CD4-positive, alpha-beta T cell treated with Interleukin-17A for 4 hours (primary cell): ENCODE measurements around the gene NUDT14.

Experiments used
- DNase-seq: peaks from one replicate; pipeline ENCODE4 v3.0.0-alpha.2; 2020; ENCODE audit warnings: mixed read lengths

Gene NUDT14

GRCh38 chr14:105172476-105172875 is 8.6 kb downstream of the NUDT14 start:
- no peak for DNase-seq

- no peak for DNase-seq
These were observed 10.0 kb downstream of the NUDT14 start for GRCh38 chr14:105171004-105171673.

- DNase-seq: peak; percentile 53
These were observed 11.1 kb downstream of the NUDT14 start for GRCh38 chr14:105169776-105170655.

- peak; percentile 54 for DNase-seq
These were observed 12.1 kb downstream of the NUDT14 start for GRCh38 chr14:105168979-105169507.

GRCh38 chr14:105168496-105168978 is 12.6 kb downstream of the NUDT14 start, which contains the start of gene JAG2:
Gene JAG2 (minus strand): TSS chr14:105168776. CDS start chr14:105168420, 356 bp downstream.
- peak; percentile 73 for DNase-seq

- DNase-seq: no peak
These were observed 13.1 kb downstream of the NUDT14 start for GRCh38 chr14:105168093-105168420.

GRCh38 chr14:105167303-105168092 is 13.6 kb downstream of the NUDT14 start:
- peak; percentile 17 for DNase-seq

- no peak for DNase-seq
These were observed 14.4 kb downstream of the NUDT14 start for GRCh38 chr14:105166571-105167302.

- DNase-seq: no peak
These were observed 15.2 kb downstream of the NUDT14 start for GRCh38 chr14:105165761-105166485.

- no peak for DNase-seq
These were observed 15.9 kb downstream of the NUDT14 start for GRCh38 chr14:105165134-105165704.

- DNase-seq: no peak
These were observed 17.9 kb downstream of the NUDT14 start for GRCh38 chr14:105163040-105163742.

GRCh38 chr14:105162669-105162979 is 18.5 kb downstream of the NUDT14 start:
- DNase-seq: no peak

GRCh38 chr14:105161964-105162668 is 19.0 kb downstream of the NUDT14 start:
- DNase-seq: no peak

- DNase-seq: no peak
These were observed 19.8 kb downstream of the NUDT14 start for GRCh38 chr14:105161309-105161708.

GRCh38 chr14:105160776-105161175 is 20.3 kb downstream of the NUDT14 start:
- no peak for DNase-seq

- no peak for DNase-seq
These were observed 21.8 kb downstream of the NUDT14 start for GRCh38 chr14:105159344-105159743.

GRCh38 chr14:105158794-105159193 is 22.3 kb downstream of the NUDT14 start:
- no peak for DNase-seq

- DNase-seq: no peak
These were observed 23.2 kb downstream of the NUDT14 start for GRCh38 chr14:105157872-105158271.

GRCh38 chr14:105156414-105157375 is 24.4 kb downstream of the NUDT14 start:
- no peak for DNase-seq
